ENCODE measurements around the gene GGCX.

DNA sequence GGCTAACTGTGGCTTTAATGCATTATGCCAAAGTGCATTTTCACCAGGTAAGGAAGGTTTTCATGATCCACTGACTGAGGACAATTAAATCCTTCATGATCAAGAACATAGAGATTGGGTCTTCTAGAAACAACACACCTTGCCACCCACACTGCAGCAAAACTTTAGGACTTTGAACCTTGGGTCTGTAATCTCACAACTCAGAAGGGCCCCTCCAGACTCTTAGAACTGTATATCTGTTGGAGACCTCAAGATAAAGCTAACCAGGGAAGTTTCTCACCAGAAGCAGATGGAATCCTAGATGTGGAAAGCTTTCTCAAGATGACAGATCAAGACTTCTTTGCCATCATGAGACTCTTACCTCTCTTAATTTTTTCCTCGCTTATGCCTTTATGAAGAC, 64.9 kb downstream of the GGCX start:
- TF ChIP-seq CTCF (IDR thresholded peaks at IDR 0.05; ENCODE audit: low read length) (no peak), EZH2phosphoT487 (IDR thresholded peaks at IDR 0.05; ENCODE audit: low read length) (no peak)
